GM10847 (cell line): ENCODE results near the gene PGC.

Source experiments
- POLR2A ChIP-seq: IDR thresholded peaks from 2 replicates; pipeline ENCODE4 v1.6.1; 2011; ENCODE audit not compliant: insufficient read length; ENCODE audit errors: extremely low read depth

The PGC gene

DNA sequence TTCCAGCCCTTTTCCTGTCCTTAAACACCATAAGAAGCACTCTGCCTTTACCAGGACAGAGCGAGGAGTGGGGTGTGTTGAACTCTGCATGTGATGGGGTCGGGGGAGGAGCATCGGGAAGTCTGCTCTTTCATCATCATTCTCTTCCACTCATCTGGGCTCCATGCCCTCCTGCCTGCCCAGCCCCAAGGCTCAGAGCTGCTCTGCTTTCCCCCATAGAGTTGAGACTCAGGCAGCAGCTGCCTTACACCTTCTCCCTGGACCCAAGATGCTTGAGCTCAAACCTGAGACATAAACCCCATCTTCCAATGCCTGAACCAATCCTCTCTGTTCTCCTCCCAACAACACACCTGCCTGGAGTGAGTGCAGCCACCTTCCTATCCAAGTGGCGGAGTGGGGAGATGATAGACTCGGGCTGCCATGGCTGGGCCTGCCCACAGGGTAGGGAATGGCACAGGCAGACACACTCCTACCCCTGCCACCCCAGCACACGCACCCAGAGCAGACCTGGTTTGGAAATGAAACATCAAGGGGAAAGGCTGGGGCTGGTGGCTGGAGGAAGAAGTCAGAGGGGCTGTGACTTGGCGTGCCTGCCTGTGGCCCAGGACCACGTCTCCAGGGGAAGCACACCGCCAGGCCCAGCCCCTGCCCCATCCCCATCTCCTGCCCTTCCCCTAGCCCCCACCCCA is 40.2 kb downstream of the PGC start:
- peak; percentile 36 for TF ChIP-seq POLR2A

DNA sequence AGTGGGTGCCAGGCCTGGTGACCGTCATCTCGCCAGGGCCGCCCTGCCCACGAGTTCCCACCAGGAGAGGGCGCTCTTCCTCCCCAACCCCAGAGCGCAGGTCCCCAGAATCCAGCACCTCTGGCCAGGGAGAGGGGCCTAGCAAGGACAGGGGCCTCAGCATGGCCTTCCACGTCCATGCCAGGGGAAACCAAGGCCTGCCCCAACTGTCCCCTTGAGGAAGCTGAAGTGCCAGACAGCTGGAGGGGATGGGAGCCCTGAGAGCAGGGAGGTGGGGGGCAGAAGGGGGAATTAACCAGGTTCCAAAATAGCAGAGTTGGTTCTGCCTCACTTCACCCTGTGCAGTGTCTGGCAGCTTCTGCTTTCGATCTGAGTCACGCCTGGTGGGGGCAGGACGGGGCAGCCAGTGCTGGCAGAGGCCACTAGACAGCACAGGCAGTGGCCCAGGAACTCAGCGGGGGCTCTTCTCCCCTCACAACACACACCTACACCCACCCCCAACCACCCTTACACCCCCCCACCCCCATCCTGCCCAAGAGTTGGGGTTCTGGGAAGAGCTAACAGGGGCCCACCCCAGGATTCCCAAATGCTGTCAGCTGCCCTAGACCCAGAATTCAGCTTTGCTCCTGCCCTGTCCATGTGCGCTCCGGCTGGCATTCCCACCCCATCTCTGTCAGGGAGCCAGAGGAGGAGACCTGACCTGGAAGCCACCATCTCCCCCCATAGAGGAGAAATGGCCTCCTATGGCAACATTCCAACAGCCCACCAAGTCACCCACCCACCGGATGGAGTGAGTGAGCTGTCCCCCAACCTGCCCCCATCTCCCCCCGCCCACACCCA is 41.0 kb downstream of the PGC start:
- no peak for TF ChIP-seq POLR2A

DNA sequence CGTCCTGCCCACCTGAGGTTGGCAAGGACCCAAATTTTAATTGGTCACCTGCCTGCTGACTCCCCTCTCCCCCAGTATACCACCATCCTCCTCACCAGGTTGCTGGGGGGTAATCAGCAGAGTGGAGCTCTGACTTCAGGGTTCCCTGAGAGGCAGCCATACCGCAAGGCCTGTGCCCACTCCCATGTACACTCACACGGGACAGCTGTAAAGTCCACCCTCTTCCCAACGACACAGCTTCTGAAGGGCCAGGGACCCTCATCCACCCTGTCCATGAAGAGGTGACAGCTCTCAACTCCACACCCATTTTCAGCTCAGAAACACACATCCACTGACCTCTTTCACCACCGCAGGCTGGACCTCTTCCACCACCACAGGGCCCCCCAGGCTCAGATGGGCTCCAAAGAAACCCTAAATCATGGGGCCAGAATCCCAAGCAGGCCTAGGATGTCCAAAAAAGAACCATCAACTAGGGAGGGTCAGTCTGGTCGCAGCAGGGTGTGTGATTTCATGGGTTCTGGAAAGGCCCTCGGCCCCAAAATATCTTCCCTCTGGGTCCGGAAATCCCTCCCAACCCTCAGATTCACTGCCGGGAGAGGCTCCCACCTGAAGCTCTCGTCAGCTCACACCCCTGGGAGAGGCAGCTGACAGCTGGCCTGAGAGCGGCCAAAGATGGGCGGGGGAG is 41.7 kb downstream of the PGC start:
- TF ChIP-seq POLR2A: no peak

DNA sequence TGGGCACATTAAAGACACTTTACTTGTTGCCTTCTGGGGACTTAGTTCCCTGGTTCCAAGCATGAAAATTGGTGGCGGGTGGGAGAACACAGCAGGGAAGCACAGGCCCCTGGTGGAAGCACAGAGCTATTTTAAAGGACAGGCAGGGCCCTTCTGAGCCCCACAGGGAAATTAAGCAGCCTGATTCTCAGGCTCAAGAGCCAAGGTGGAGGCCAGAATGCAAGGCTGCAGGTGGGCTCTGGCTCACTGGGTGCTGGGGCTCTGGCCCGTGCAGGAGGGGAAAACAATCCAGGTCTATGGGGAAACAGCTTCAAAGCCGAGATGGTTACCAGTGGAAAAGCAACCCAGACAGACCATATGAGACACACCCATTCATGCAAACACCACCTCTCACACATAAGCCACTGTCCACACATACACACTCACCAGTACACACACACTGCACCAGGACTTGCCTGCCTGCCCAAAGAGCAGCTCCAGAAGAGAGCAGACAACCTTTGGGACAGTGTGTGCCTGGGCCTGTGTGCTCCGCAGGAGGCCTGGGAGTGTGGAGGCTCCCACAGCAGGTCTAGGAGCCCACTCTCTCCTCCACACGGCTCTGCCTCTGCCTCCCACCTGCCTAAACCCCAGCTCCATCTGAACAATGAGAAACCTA is 42.4 kb downstream of the PGC start:
- peak; percentile 18 for TF ChIP-seq POLR2A

DNA sequence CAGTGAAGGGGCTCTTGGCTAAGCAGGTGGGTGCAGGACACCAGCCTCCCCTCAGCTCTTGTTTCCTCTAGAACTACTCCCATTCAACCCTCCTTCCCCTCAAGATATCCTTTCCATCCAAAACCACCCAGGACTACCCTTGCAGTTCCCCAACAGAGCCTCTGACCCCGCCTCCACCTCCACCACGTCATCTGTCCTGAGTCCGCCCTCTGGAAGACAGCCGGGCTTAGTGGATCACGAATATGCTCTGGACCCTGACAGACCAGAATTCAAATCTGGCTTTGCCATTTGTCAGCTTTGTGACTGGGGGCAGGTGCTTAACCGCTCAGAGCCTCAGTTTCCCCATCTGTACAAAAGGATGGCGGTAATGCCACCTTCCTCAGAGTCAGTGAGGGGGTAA is 43.2 kb downstream of the PGC start:
- no peak for TF ChIP-seq POLR2A

DNA sequence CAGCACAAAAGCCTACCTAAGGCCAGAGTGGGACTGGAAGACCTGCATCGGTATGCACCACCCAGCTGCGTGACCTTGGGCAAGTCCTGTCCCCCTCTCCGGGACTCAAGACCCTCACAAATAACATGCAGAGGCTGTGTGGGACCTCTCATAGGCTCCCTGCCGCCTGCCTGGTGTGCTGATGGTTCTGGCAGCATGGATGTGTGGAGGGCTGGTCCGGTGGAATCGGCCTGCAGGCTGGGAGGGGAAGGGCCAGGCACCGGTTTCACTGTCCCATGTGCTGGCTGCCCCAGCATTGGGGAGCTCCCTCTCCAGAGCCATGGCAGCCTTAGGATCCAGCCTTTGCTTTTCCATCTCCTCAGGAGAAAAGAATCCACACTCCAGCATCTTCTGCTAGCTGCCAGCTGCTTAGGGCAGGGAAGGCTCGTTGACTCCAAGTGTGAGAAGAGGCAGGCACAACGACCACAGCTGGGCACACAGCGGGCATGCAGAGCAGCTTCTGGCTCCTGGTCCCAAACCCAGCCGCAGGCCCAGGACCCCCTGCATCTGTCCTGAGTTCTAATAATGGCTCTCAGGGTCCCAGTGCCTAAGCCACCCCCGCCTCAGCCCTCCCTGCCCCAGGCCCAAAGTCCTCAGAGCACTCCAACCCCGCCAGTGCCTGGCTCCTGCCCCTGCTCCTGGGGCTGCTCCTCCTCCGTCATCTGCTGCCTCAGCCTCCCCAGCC is 44.3 kb downstream of the PGC start:
- TF ChIP-seq POLR2A: no peak

DNA sequence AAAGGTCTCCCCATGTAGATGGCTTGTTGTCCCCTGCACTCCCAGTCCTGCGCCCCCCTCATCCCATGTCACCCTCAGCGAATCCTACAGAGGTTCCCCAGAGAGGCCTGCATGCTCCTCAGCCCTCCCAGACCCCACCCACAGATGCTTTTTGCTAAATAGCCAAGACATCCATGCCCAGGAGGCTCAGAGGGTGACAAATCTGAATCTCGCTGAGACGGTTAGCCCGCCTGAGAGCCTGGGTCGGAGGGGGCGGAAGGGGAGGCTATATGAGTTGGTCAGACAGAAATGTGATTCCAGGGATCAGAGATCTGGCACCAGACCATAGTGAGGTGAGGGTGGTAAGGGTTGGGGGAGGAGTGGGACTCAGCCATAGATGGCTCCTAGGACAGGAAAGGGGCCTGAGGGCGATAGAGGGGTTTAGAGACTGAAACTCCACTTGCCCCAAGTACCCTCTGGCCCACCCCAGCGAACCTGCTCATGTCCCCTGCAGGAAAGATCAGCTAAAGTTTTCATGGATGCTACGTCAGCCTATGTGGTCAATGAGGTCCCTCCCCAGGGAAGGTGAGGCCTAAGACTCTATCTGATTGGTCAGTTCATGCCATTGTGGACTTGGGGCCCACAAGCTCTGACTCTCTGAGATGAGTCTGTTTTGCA is 45.0 kb downstream of the PGC start:
- no peak for TF ChIP-seq POLR2A

DNA sequence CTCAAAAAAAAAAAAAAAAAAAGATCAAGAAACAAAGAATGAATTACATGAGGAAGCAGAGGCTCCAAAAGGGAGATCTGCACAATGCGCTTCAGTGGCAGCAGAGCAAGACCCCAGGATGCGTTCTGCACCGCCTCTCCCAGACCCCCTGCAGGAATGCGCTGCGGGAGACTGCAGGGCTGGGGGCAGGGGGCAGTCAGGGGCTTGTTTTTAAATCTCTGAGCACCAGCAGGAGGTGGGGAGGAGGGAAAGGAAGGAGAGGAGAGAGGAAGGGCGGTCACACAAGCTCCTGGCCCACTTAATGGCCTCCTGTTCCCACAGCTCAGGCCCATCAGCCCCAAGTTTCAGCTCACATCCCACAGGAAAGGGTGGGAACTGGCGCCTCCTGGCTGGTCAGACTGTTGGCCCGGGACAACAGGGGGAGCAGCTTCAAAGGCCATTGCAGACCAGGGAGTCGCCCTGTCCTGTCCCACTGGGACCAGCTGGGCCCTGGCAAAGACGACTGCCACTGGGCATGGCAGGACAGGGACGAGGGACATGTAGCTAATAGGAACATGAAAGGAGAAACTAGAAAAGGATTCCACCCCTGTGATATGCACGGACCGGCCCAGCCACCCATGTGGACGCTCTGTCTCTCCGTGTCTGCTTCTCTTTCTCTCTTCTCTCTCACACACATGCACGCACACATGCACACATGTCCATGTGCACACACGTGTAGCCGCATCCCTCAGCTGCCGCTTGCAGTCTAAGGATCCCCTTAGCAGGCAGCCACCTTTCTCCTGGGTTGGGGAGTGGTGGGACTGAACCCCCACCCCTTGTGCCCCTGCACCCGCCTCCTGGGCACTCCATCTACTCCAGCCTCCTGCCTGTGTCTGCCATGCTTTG is 46.5 kb downstream of the PGC start:
- TF ChIP-seq POLR2A: no peak

DNA sequence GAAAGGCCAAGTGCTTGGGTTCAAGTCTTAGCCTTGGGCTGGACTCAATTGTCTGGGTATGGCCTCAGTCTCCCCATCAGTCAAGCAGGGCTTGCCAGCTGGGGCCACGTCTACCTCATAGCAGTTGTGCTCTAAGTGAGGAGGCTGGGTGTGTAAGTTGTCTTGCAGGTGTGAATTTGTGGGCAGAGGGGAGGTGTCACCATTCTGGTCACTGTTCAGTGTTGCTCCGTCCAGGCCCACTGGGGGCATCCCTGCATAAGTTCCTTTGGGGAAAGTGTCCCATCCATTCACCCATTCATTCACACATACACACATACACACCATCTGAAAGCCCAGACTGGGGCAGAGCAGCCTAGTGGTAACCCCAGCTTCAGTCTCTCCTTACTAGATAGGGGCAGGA is 48.1 kb downstream of the PGC start:
- TF ChIP-seq POLR2A: no peak

DNA sequence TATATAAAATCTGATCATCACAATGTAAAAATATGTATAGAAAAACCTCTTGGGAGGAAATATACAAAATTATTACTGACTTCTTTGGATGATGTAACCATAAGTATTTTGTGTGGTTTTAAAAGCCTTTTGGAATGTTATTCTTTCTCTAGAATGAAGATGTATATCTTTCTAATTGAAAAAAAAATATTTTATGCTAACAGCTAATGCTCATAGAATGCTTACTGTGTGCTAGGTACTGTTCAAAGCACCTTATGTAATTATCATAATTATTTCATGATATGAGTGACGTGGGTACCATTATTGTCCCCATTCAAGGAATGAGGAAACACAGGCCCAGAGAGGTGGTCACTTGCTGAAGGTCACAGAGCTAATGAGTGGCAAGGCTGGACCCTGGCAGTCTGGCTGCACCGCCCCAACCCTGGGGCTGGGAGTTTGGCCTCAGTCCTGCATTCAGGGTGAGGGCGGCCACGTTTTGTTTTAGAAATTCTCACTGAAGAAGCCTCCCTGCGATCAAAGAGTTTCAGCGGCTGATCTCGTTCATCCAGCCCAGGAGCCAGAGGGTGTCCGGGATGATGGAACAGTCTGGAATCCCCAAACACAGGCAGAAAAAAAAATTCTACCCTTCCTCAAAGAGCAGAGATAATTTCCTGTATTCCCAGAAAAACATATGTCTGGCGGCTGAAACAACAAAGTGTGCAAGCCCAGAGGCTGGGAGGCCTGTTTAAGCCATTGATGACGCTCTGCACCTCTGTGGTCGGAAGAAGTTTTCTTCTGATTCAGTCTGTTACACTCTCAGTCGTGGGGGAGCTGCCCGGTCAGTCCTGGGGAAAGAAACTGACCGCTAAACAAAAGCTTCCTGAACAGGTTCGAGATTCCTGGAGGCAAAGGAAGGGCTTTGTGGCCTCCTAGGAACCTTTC is 49.1 kb downstream of the PGC start:
- TF ChIP-seq POLR2A: no peak

DNA sequence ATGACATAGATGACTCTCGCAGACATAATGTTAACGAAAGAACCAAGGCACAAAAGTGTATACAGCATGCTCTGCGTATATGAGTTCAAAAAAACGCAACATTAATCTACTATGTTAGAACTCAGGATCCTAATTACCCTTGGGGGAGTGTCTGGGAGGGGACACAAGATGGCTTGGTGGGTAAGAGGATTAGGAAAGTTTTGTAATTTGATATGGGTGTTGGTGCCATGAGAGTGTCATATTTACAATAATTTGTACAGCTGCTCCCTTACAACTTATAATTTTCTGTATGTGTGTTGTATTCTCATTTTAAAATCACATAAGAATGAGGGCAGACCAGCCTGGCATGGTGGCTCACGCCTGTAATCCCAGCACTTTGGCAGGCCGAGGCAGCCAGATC is 50.4 kb downstream of the PGC start:
- no peak for TF ChIP-seq POLR2A

DNA sequence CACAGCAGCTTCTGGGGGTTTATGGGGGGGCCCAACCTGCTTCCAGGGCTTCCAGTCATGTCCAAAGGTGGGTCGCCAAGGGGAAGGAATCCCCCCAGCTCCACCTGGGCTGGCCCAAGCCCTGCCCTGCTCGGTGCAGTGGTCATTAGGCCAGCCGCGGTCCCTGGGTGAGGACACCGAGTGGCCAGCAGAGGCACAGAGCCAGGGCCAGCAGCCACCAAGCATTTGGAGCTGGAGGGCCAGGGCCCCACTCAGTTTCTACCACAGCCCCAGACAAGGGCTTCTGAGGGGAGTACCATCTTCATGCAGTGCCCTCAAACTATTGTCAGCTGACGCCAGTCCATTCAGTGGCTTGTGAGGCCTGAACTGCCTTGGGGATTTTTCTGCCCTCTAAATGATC is 51.4 kb downstream of the PGC start:
- TF ChIP-seq POLR2A: no peak
